ENCODE results near the gene ACAD8. TPM values are rescaled to one million over a fixed set of nuclear protein-coding genes. Genes with fewer than 3 reads are reported as not detected.

Gene ACAD8
- total RNA-seq, 4 donors from 2014 or later = 26.0 to 35.1 (median 30.1) TPM

DNA sequence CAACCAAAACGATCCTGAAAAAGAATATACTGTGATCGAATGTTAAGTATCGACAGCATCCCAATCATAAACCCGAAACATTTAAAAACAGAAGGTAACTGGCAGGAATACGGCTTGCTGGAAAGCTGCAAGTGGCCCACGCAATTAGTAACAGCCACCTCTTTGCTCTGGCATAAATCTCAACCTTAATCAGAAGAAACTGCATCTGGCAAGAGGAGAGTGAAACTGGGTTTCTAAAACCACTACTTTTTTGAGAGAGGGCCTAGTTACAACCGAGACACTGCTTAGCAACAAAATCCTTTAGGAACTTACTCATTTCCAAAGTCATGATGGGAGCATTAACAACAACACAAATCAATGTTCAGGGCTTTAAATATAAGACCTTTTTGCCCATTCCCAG lies 37.5 kb upstream of the ACAD8 start:
- Histone ChIP-seq H3K4me1 (no peaks in the 10 kb centered on the region), H3K4me3 (no peak overlapping the region), H3K27ac (no peak overlapping the region), H3K9me3 (no peaks in the 10 kb centered on the region), H3K36me3 (peaks cover 0 to 48% (median 0%) of the 10 kb centered on the region in 3 donors), H3K27me3 (no peaks in the 10 kb centered on the region)
- DNase-seq (ENCODE audit: low spot score in 2 of 2) = no peak
- TF ChIP-seq, protein P1, sequence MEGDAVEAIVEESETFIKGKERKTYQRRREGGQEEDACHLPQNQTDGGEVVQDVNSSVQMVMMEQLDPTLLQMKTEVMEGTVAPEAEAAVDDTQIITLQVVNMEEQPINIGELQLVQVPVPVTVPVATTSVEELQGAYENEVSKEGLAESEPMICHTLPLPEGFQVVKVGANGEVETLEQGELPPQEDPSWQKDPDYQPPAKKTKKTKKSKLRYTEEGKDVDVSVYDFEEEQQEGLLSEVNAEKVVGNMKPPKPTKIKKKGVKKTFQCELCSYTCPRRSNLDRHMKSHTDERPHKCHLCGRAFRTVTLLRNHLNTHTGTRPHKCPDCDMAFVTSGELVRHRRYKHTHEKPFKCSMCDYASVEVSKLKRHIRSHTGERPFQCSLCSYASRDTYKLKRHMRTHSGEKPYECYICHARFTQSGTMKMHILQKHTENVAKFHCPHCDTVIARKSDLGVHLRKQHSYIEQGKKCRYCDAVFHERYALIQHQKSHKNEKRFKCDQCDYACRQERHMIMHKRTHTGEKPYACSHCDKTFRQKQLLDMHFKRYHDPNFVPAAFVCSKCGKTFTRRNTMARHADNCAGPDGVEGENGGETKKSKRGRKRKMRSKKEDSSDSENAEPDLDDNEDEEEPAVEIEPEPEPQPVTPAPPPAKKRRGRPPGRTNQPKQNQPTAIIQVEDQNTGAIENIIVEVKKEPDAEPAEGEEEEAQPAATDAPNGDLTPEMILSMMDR (IDR thresholded peaks at IDR 0.05) = no peak
- TF ChIP-seq EP300 (IDR thresholded peaks at IDR 0.05) (no peak), POLR2A (IDR thresholded peaks at IDR 0.05) (no peak)
- WGBS, 2 donors = 88 to 92% methylated on average over 7 of the region's 7 CpGs

- DNase-seq (ENCODE audit: low spot score in 2 of 2) = no peak
- 63% methylated on average over 3 of the region's 3 CpGs for WGBS, 2 donors
- Histone ChIP-seq H3K9me3 (no peaks in the 10 kb centered on the region), H3K4me1 (no peaks in the 10 kb centered on the region), H3K36me3 (peaks cover 0 to 45% (median 0%) of the 10 kb centered on the region in 3 donors), H3K27ac (no peak overlapping the region), H3K27me3 (no peaks in the 10 kb centered on the region), H3K4me3 (no peak overlapping the region)
- TF ChIP-seq POLR2A (IDR thresholded peaks at IDR 0.05) (no peak), EP300 (IDR thresholded peaks at IDR 0.05) (no peak)
- TF ChIP-seq, protein P1 (IDR thresholded peaks at IDR 0.05) = no peak
Measured at GRCh38 chr11:134216816-134217215, 36.6 kb upstream of the ACAD8 start.

DNA sequence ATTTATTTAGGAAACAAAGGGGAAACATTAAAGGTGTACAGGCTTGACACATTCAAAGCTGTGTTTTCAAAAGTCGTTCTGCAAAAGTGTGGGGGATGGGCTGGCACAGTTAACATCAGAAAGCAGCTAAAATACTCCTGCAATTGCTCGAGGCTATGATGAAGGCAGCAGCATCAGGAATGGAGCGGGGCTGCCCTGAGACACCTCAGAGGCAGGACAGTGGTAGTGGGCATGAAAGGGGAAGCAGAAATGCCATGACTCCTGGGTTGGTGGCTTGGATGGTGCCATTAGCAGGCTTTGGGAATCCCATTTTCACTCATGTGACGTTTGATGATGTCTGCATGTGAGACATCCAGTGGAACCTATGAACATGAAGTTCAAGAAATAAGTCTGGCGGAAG lies 30.2 kb upstream of the ACAD8 start:
- H3K27me3 ChIP-seq = no peaks in the 10 kb centered on the region
- no peak for DNase-seq (ENCODE audit: low spot score in 2 of 2)
- peaks cover 0 to 43% (median 18%) of the 10 kb centered on the region in 4 donors for H3K4me1 ChIP-seq
- no peak overlapping the region for H3K27ac ChIP-seq
- H3K9me3 ChIP-seq = no peaks in the 10 kb centered on the region
- TF ChIP-seq EP300 (IDR thresholded peaks at IDR 0.05) = no peak
- TF ChIP-seq POLR2A (IDR thresholded peaks at IDR 0.05) = no peak
- WGBS, 2 donors = 4 to 6% methylated on average over 5 of the region's 5 CpGs
- peaks cover 0 to 21% (median 0%) of the 10 kb centered on the region in 3 donors for H3K36me3 ChIP-seq
- peak overlapping the region; percentile 56 to 86 (median 74) for H3K4me3 ChIP-seq

DNA sequence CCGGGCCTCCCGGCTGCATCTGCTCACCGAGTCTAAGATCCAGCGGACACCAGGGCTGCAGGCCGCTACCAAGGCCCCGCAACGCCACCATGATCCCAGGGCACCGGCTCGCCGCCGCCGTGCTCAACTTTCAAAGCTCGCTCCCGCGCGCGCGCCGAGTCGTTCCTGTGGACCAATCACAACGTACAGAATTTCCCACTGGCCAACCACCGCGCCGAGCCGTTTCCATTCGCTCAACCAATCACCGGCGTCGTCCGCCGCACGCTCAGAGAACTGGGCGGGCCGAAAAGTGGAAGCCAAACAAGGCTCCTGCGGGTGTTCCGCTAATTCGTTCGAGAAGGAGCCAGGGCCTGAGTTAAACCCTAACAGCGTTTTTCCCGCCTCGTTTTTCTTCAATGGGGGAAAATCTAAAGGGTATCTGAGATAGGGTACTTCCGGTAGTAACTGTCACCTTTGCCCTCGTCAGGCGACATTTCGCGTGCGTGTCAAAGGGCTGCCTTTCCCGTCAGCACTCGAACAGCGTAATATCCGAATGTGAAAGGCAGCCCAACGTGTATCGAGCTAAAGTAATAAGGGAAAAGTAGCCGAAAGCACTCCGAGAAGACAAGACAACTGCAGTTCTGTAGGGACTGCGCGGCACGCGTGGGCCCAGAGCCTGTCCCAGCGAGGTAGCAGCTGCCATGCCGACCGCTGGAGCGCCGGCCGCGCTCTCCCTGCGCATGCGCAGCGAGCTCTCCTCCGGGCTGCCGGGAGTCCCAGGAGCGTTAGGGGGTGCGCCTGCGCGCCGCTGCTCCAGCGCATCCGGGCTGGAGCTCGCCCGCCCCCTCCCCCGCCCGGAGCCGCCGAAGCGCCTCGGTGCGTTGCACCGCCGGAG lies 29.3 kb upstream of the ACAD8 start, which contains the start of the genes NCAPD3 and VPS26B:
Gene NCAPD3 (minus strand): TSS at position 132 of the 874 bp plus-strand sequence. CDS start 41 bp downstream, at position 91.
Gene VPS26B (plus strand): TSS at position 836 of the 874 bp plus-strand sequence. CDS start 452 bp downstream, outside the sequence.
- peaks cover 0 to 14% (median 0%) of the 10 kb centered on the region in 3 donors for H3K36me3 ChIP-seq
- peaks cover 0 to 50% (median 18%) of the 10 kb centered on the region in 4 donors for H3K4me1 ChIP-seq
- H3K4me3 ChIP-seq = peak within 1 kb of the TSS; percentile 56 to 86 (median 74)
- peak; percentile 95 to 96 for DNase-seq (ENCODE audit: low spot score in 2 of 2)
- 0% methylated on average over 51 to 76 of the region's 89 CpGs for WGBS, 2 donors
- H3K9me3 ChIP-seq = no peaks in the 10 kb centered on the region
- peak; percentile 50 to 100 for TF ChIP-seq EP300 (IDR thresholded peaks at IDR 0.05)
- TF ChIP-seq, protein P1 (IDR thresholded peaks at IDR 0.05) = peak in 1 of 5 experiments; percentile 63
- peak; percentile 99 to 100 for TF ChIP-seq POLR2A (IDR thresholded peaks at IDR 0.05)
- H3K27ac ChIP-seq = peak within 1 kb of the TSS; percentile 89 to 97 (median 93)
- H3K27me3 ChIP-seq = no peaks in the 10 kb centered on the region

- Histone ChIP-seq H3K4me1 (peaks cover 0 to 54% (median 18%) of the 10 kb centered on the region in 4 donors), H3K4me3 (peak overlapping the region; percentile 56 to 86 (median 74)), H3K36me3 (peaks cover 0 to 4% (median 0%) of the 10 kb centered on the region in 3 donors), H3K27me3 (no peaks in the 10 kb centered on the region), H3K9me3 (no peaks in the 10 kb centered on the region), H3K27ac (peak overlapping the region; percentile 89 to 97 (median 93))
- 0 to 1% methylated on average over 31 to 66 of the region's 93 CpGs for WGBS, 2 donors
- DNase-seq (ENCODE audit: low spot score in 2 of 2) = peak in 1 of 2 donors; percentile 22
- TF ChIP-seq EP300 (IDR thresholded peaks at IDR 0.05) (no peak), POLR2A (IDR thresholded peaks at IDR 0.05) (no peak)
- TF ChIP-seq, protein P1 (IDR thresholded peaks at IDR 0.05) = no peak
Measured at GRCh38 chr11:134224710-134225664, 28.4 kb upstream of the ACAD8 start.
